Inferior parietal cortex (tissue), 1 donor: ENCODE results near the gene TCF7.

Experiments used
- DNase-seq: peaks from one replicate; pipeline ENCODE4 v3.0.0-alpha.2; 2016; ENCODE audit errors: extremely low spot score

TCF7 gene

GRCh38 chr5:134113902-134114875 lies at the start of gene TCF7:
TCF7 (plus strand) TSS chr5:134114681; CDS start chr5:134114907, 226 bp downstream.
- DNase-seq, result peak; percentile 52

GRCh38 chr5:134069553-134069952 lies 44.9 kb upstream of the TCF7 start:
- no peak for DNase-seq

- no peak for DNase-seq
These were observed 43.5 kb upstream of the TCF7 start for GRCh38 chr5:134070725-134071613.

- DNase-seq, result no peak
These were observed 42.8 kb upstream of the TCF7 start for GRCh38 chr5:134071614-134072207.

GRCh38 chr5:134072471-134073210 lies 41.8 kb upstream of the TCF7 start:
- DNase-seq, result no peak

GRCh38 chr5:134073404-134073803 lies 41.1 kb upstream of the TCF7 start:
- DNase-seq, result no peak

- DNase-seq, result no peak
These were observed 39.4 kb upstream of the TCF7 start for GRCh38 chr5:134075102-134075501.

GRCh38 chr5:134077926-134078580 lies 36.4 kb upstream of the TCF7 start:
- no peak for DNase-seq

- DNase-seq, result no peak
These were observed 34.5 kb upstream of the TCF7 start for GRCh38 chr5:134079748-134080581.

- no peak for DNase-seq
These were observed 32.1 kb upstream of the TCF7 start for GRCh38 chr5:134082264-134082992.

- DNase-seq, result no peak
These were observed 31.0 kb upstream of the TCF7 start for GRCh38 chr5:134083517-134083916.

GRCh38 chr5:134084022-134084565 lies 30.4 kb upstream of the TCF7 start:
- DNase-seq, result no peak

- no peak for DNase-seq
These were observed 29.9 kb upstream of the TCF7 start for GRCh38 chr5:134084570-134084969.

GRCh38 chr5:134085411-134085810 lies 29.1 kb upstream of the TCF7 start:
- no peak for DNase-seq

- no peak for DNase-seq
These were observed 28.1 kb upstream of the TCF7 start for GRCh38 chr5:134086225-134086942.

GRCh38 chr5:134086943-134087305 lies 27.6 kb upstream of the TCF7 start:
- DNase-seq, result no peak

- no peak for DNase-seq
These were observed 26.2 kb upstream of the TCF7 start for GRCh38 chr5:134088291-134088690.

GRCh38 chr5:134088994-134089560 lies 25.4 kb upstream of the TCF7 start:
- no peak for DNase-seq
